HG03045 (cell line): ENCODE results near the gene FAM120A.

ENCODE experiments used
- ATAC-seq: cut with Tn5 transposase; IDR thresholded peaks from one replicate; pipeline ENCODE4 v1.9.1; 2021; ENCODE audit warnings: mild to moderate bottlenecking, moderate library complexity; ENCODE audit not compliant: unreplicated experiment

Gene FAM120A

GRCh38 chr9:93467462-93467861 is 16.0 kb downstream of the FAM120A start:
- ATAC-seq: no peak

DNA sequence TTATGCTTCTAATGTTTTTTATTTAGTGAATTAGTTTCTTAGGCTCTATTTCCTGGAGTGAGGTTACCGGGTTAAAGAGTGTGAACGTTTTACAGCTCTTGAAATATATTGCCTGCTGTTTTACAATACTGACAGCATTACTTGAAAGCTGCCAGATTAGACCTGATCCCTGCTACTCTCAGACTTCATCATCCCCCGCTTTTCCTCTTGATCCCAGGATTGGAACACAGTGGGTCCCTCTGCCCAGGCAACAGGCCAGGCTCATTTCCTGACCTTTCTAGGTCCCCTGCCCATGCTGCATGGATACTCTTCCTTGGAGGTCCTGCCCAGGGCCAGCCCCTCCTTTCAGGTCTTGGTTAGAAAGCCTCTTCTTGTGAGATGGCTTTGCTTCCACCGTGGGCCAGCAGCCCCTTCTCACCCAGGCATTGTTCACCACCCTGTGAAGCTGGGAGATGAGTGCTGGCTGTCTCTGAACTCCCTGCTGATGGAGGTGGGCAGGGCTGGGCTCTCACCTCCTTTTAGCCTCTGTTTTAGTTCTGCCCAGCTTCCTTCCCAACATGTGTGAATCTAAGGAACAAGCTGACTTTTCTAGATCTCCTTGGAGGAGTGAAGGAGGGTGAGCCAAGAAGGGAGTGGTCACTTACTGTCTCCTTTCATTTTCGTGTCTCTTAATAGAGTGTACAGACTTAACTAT is 17.4 kb downstream of the FAM120A start:
- ATAC-seq: no peak

GRCh38 chr9:93470391-93470790 is 18.9 kb downstream of the FAM120A start:
- no peak for ATAC-seq

GRCh38 chr9:93471124-93471523 is 19.6 kb downstream of the FAM120A start:
- ATAC-seq: no peak

DNA sequence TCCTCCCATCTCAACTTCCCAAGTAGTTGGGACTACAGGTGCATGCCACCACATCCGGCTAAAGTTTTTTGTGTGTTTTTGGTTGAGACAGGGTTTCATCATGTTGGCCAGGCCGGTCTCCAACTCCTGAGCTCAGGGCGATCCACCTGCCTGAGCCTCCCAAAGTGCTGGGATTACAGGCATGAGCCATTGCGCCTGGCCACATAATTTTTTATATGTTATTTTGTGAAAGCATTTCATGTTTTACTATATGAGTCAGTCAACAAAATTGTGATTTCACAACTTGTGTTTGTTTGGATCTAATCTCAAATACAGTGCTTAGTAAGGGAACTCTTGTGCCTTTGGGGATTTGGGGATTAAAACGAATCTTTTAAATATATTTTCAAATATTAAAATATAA is 21.9 kb downstream of the FAM120A start:
- ATAC-seq: no peak

DNA sequence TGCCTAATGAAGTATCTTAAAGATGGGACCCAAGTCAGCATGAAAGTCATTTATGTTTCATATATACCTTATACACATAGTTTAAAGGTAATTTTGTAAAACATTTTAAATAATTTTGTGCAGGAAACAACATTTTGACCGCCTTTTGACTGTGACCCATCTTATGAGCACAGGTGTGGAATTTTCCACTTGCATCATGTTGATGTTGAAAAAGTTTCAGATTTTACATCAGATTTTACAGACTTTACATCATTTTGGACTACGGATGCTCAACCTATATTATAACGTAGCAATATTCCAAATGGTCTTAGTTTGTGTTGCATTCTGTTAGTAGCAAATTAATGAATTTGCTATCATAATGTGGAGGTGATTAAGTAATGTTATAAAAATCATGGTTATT is 23.6 kb downstream of the FAM120A start:
- ATAC-seq: no peak

GRCh38 chr9:93475856-93476255 is 24.4 kb downstream of the FAM120A start:
- no peak for ATAC-seq

DNA sequence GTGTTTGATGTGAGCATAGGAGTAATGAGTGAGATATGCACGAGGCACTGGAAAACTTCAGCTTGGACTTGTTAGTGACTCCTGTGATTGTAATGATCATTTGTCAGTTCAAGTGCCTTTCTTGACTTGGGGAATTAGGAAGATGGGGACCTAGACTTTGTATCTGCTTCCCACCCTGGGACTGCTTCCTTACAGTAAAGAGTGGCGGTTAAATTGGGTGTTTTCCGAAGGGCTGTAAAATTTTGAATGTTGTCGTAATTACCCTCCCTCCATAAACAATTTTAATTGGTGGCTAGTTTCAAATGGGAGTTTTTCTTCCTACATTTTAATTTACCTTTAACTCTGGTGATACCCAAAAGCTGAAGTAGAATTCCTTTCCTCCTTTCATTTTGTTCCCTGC is 25.4 kb downstream of the FAM120A start:
- ATAC-seq: no peak

DNA sequence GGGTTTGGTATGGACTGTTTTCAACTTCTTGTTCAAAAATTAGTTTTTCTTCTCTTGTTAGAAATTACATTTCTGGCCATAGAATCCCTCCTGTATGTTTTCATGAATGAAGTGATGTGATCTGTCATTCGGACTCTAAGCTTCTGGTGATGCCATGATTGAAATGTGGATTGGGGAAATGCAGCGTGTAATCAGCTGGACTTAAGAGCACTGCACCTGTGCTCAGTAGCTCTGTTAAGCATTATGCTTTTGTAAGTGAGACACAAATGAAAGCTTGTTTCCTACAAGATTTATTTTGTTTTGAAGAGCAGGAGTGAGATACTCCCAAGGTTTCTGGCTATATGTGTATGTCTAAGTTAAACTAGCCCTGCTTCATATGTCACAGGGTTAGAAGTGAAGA is 25.9 kb downstream of the FAM120A start:
- ATAC-seq: no peak

GRCh38 chr9:93479726-93480125 is 28.2 kb downstream of the FAM120A start:
- no peak for ATAC-seq

GRCh38 chr9:93480262-93480661 is 28.8 kb downstream of the FAM120A start:
- ATAC-seq: no peak

GRCh38 chr9:93480728-93481324 is 29.3 kb downstream of the FAM120A start:
- no peak for ATAC-seq

DNA sequence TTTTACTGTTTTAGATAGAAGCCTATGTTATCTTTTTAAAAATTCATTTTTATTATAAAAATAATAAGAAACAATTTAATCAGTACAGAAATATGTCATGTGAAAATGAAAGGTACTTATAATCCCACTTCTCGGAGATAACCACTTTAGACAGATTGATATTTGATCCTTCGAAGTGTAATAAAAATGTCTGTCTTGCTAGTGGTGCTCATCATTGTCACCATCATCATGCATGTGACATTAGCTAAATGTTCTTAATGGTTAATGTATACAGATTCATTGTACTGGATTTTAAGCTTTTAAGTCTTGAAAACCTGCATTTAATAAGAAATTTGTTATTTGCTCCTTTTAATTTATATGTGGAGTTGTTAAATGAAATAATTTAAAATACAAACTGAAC is 32.0 kb downstream of the FAM120A start:
- no peak for ATAC-seq

GRCh38 chr9:93486268-93486667 is 34.8 kb downstream of the FAM120A start:
- ATAC-seq: no peak

- no peak for ATAC-seq
These were observed 36.8 kb downstream of the FAM120A start for GRCh38 chr9:93488244-93488643.

GRCh38 chr9:93491593-93492232 is 40.2 kb downstream of the FAM120A start:
- no peak for ATAC-seq

DNA sequence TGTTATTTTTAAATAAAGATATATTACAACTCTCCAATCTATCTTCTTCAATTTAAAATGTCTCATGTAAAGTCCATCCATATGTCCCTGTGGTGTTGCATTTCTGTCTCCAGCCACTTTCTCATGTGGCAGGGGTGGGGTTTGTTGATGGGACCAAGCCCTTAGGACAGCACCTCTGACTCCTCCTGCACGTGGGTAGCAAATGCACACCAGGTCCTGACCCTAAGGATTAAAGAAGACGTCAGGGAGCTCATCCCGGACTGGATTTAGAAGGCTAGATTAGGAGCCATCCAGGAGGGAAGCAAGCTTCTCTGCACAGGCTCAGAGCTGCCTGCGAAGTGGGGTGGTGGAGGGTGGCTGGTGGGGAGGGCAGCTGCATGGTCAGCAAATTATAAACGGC is 40.8 kb downstream of the FAM120A start:
- ATAC-seq: no peak

- ATAC-seq: no peak
These were observed 42.5 kb downstream of the FAM120A start for GRCh38 chr9:93493949-93494348.

DNA sequence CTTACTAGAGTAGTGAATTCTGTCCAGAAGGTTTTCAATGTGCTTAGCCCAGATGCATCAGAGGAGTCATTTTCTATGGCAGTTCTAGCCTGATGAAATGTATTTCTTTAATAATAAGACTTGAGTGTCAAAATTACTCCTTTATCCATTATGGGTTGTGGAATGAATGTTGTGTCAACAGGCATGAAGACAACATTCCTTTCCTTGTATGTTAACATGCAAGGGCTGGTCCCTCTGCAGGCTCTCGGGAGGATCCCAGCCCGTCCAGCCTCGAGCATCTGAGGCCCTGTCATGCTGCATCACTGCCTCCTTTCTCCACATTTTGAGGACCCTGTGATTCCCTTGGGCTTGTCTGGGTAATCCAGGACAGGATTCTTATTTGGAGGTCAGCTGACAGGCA is 44.8 kb downstream of the FAM120A start:
- no peak for ATAC-seq

- no peak for ATAC-seq
These were observed 49.2 kb downstream of the FAM120A start for GRCh38 chr9:93500571-93501298.

GRCh38 chr9:93501406-93501805 is 49.9 kb downstream of the FAM120A start:
- no peak for ATAC-seq

GRCh38 chr9:93503381-93503780 is 51.9 kb downstream of the FAM120A start:
- ATAC-seq: no peak
